Transverse colon (tissue), 4 donors: ENCODE results near the gene SRP68. TPM values are rescaled to one million over a fixed set of nuclear protein-coding genes. Genes with fewer than 3 reads are reported as not detected.
A peak's percentile ranks its signal among the peaks of the same experiment; 100 is the strongest.
"Not testable (repeated sequence)": the region's sequence is repeated elsewhere in the genome, so short reads cannot be mapped to it uniquely, and the experiment has no call there.

ENCODE experiments used
- DNase-seq: peaks from one replicate; pipeline ENCODE4 v3.0.0-alpha.2; 2019
- H3K27ac ChIP-seq, 4 donors: fragments of 200-600 bp; sonication (generic); 2 replicates each; pipeline ENCODE4 v1.5.1; 2016 to 2018; ENCODE audit warnings: inconsistent platforms in 4 of 4
- H3K27me3 ChIP-seq: fragments of 200-600 bp; sonication (generic); 2 replicates; pipeline ENCODE4 v1.5.1; 2017; ENCODE audit warnings: inconsistent platforms
- H3K36me3 ChIP-seq, 4 donors: fragments of 200-600 bp; sonication (generic); 2 replicates each; pipeline ENCODE4 v1.5.1; 2017 to 2019; ENCODE audit warnings: inconsistent platforms in 4 of 4
- H3K4me1 ChIP-seq, 4 donors: fragments of 200-600 bp; sonication (generic); 2 replicates each; pipeline ENCODE4 v1.5.1; 2017 to 2020; ENCODE audit warnings: inconsistent platforms in 4 of 4
- H3K4me3 ChIP-seq, 4 donors: fragments of 200-600 bp; sonication (generic); 1 replicate in 1 of 4; 2 replicates in 3 of 4; pipeline versions ENCODE4 v1.5.1 to v1.6.1; 2017 to 2019; ENCODE audit warnings: inconsistent platforms in 4 of 4
- H3K9me3 ChIP-seq, 2 donors: fragments of 200-600 bp; sonication (generic); 2 replicates each; pipeline ENCODE4 v1.5.1; 2017 to 2019; ENCODE audit warnings: inconsistent platforms in 2 of 2
- CTCF ChIP-seq, 5 experiments: fragments of 200-600 bp in 3 of 5; fragments of 450-650 bp in 2 of 5; sonication (generic) in 3 of 5; IDR thresholded peaks; 1 replicate in 2 of 5; 2 replicates in 3 of 5; pipeline ENCODE4 v1.5.1; 2016 to 2017; ENCODE audit warnings: antibody characterized with exemption in 5 of 5, inconsistent platforms in 3 of 5, mild to moderate bottlenecking in 2 of 5, moderate library complexity in 1 of 5
- EP300 ChIP-seq: sonication (generic); formaldehyde crosslinking; IDR thresholded peaks from one replicate; pipeline ENCODE4 v1.6.1; 2017; ENCODE audit warnings: antibody characterized with exemption, low read depth
- POLR2A ChIP-seq: fragments of 450-650 bp; IDR thresholded peaks from one replicate; pipeline ENCODE4 v1.6.1; 2016; ENCODE audit warnings: antibody characterized with exemption, mild to moderate bottlenecking, moderate library complexity
- POLR2AphosphoS5 ChIP-seq, 3 donors: sonication (generic); formaldehyde crosslinking; IDR thresholded peaks; one replicate each; pipeline ENCODE4 v1.6.1; 2016; ENCODE audit warnings: antibody characterized with exemption in 3 of 3
- WGBS, 2 donors: methylation state at CpG; one replicate each; pipeline ENCODE4 v1.1.5; 2018; ENCODE audit warnings: low coverage in 1 of 2; 5-methylcytosine and 5-hydroxymethylcytosine counted together
- in situ Hi-C, 4 donors: fragments of 200-750 bp; cut with MboI; loops; one replicate each; pipeline versions ENCODE4 v1.15.0 to v1.15.1; 2017; ENCODE audit warnings: low sequenced_read_pairs in 3 of 4, low pct_ligation_motif_present in 1 of 4, low pct_unique_long_range_greater_than_20kb in 1 of 4
- intact Hi-C: fragments of 100-400 bp; cut with DNase I; formaldehyde crosslinking; loops from one replicate; pipeline ENCODE4 v1.15.1; 2023; ENCODE audit warnings: low total_unique reads
- total RNA-seq, 4 donors: library from RNA; depleted of rRNA; stranded (reverse); fragments of >200 nt; gene quantifications; one replicate each; pipeline ENCODE4 v1.1.0, GENCODE V29; 2016

SRP68 gene
- total RNA-seq, 4 donors from 2014 or later, result 11.6 to 44.8 (median 30.4) TPM

GRCh38 chr17:76079956-76080767 is 7.8 kb upstream of the SRP68 start:
- in situ Hi-C loops, result no loop called here
- 10% methylated on average over 17 of the region's 23 CpGs; no CpG with 5 or more reads in 1 of the 2 donors for WGBS, 2 donors
- H3K4me1 ChIP-seq, result peaks cover 10 to 22% (median 20%) of the 10 kb centered on the region in 4 donors
- H3K9me3 ChIP-seq, result no peaks in the 10 kb centered on the region
- peaks cover 0 to 9% (median under 1%) of the 10 kb centered on the region in 4 donors for H3K36me3 ChIP-seq
- no peak overlapping the region for H3K27ac ChIP-seq
- DNase-seq, result no peak
- H3K4me3 ChIP-seq, result no peak overlapping the region
- H3K27me3 ChIP-seq, result peaks cover 55% of the 10 kb centered on the region
- TF ChIP-seq POLR2AphosphoS5 (IDR thresholded peaks at IDR 0.05) (no peak), EP300 (no peak), POLR2A (no peak), CTCF (IDR thresholded peaks at IDR 0.05) (no peak)
- intact Hi-C loops, result loop anchor here (10.0 kb wide), 1 partner anchor 65 kb away; no protein-coding TSS in a partner anchor

GRCh38 chr17:76079535-76079955 is 7.2 kb upstream of the SRP68 start:
- Histone ChIP-seq H3K4me1 (peaks cover 10 to 28% (median 26%) of the 10 kb centered on the region in 4 donors), H3K27me3 (peaks cover 62% of the 10 kb centered on the region), H3K4me3 (no peak overlapping the region), H3K9me3 (no peaks in the 10 kb centered on the region), H3K36me3 (peaks cover 0 to 4% (median 0%) of the 10 kb centered on the region in 4 donors), H3K27ac (no peak overlapping the region)
- DNase-seq, result no peak
- TF ChIP-seq POLR2A (no peak), POLR2AphosphoS5 (IDR thresholded peaks at IDR 0.05) (peak in 1 of 3 donors; percentile 18)
- WGBS, 2 donors, result 39% methylated on average over 9 of the region's 9 CpGs; no CpG with 5 or more reads in 1 of the 2 donors
- in situ Hi-C loops (no loop called here), intact Hi-C loops (loop anchor here (10.0 kb wide), 1 partner anchor 65 kb away; no protein-coding TSS in a partner anchor)

- TF ChIP-seq POLR2A, result no peak
- no peak for TF ChIP-seq CTCF (IDR thresholded peaks at IDR 0.05)
- no peak for TF ChIP-seq EP300
- no peak for TF ChIP-seq POLR2AphosphoS5 (IDR thresholded peaks at IDR 0.05)
- WGBS, 2 donors, result 50 to 80% methylated on average over 1 to 17 of the region's 17 CpGs
- in situ Hi-C loops, result no loop called here
- no peak within 1 kb of the TSS for H3K4me3 ChIP-seq
- H3K36me3 ChIP-seq, result no peaks in the 10 kb centered on the region
- H3K27me3 ChIP-seq, result peaks cover 67% of the 10 kb centered on the region
- no peak for DNase-seq
- H3K9me3 ChIP-seq, result no peaks in the 10 kb centered on the region
- H3K4me1 ChIP-seq, result peaks cover 14 to 33% (median 31%) of the 10 kb centered on the region in 4 donors
- H3K27ac ChIP-seq, result no peak within 1 kb of the TSS
- intact Hi-C loops, result loop anchor here (10.0 kb wide), 1 partner anchor 64 kb away; no protein-coding TSS in a partner anchor
These were observed 6.7 kb upstream of the SRP68 start, which contains the start of gene ZACN for GRCh38 chr17:76078860-76079534. Gene ZACN (plus strand): TSS chr17:76079182. CDS start chr17:76079265, 83 bp downstream.

GRCh38 chr17:76078370-76078769 is 6.1 kb upstream of the SRP68 start:
- H3K4me1 ChIP-seq, result peaks cover 14 to 33% (median 31%) of the 10 kb centered on the region in 4 donors
- H3K27me3 ChIP-seq, result peaks cover 73% of the 10 kb centered on the region
- intact Hi-C loops, result loop anchor here (10.0 kb wide), 1 partner anchor 64 kb away; no protein-coding TSS in a partner anchor
- in situ Hi-C loops, H3K4me3 ChIP-seq, H3K27ac ChIP-seq, H3K36me3 ChIP-seq, H3K9me3 ChIP-seq, DNase-seq: not testable (repeated sequence)
- 52 to 65% methylated on average over 3 to 5 of the region's 5 CpGs for WGBS, 2 donors
